Smooth muscle cell (in vitro differentiated cells): Measurements from ENCODE around the gene BTBD9. TPM values are rescaled to one million over a fixed set of nuclear protein-coding genes. Genes with fewer than 3 reads are reported as not detected.

Source experiments
- DNase-seq: peaks from one replicate; lab custom pipeline; 2025; ENCODE audit not compliant: unreplicated experiment; lab: John Stamatoyannopoulos, UW
- H2AFZ ChIP-seq: fragments of 200-600 bp; sonication (generic); 2 replicates; pipeline ENCODE4 v1.6.0; 2016; ENCODE audit warnings: antibody characterized with exemption, low read depth, mild to moderate bottlenecking
- H3F3A ChIP-seq: fragments of 200-600 bp; sonication (generic); 2 replicates; pipeline ENCODE4 v1.6.0; 2017; ENCODE audit warnings: antibody characterized with exemption, low read depth
- H3K27ac ChIP-seq: fragments of 200-600 bp; sonication (generic); 2 replicates; pipeline ENCODE4 v1.5.1; 2016; ENCODE audit warnings: low read depth, mild to moderate bottlenecking
- H3K27me3 ChIP-seq: fragments of 200-600 bp; sonication (generic); 2 replicates; pipeline ENCODE4 v1.6.1; 2016; ENCODE audit warnings: low read depth, mild to moderate bottlenecking
- H3K36me3 ChIP-seq: fragments of 200-600 bp; sonication (generic); 2 replicates; pipeline ENCODE4 v1.5.1; 2016; ENCODE audit warnings: low read depth
- H3K4me1 ChIP-seq: fragments of 200-600 bp; sonication (generic); 2 replicates; pipeline ENCODE4 v1.5.1; 2016; ENCODE audit warnings: low read depth
- H3K4me2 ChIP-seq: fragments of 200-600 bp; sonication (generic); 2 replicates; pipeline ENCODE4 v1.6.0; 2016; ENCODE audit warnings: mild to moderate bottlenecking
- H3K4me3 ChIP-seq: fragments of 200-600 bp; sonication (generic); 2 replicates; pipeline ENCODE4 v1.5.1; 2016; ENCODE audit warnings: mild to moderate bottlenecking
- H3K79me2 ChIP-seq: fragments of 200-600 bp; sonication (generic); 2 replicates; pipeline ENCODE4 v1.6.0; 2016; ENCODE audit warnings: low read depth, mild to moderate bottlenecking
- H3K9ac ChIP-seq: fragments of 200-600 bp; sonication (generic); 2 replicates; pipeline ENCODE4 v1.6.0; 2016; ENCODE audit warnings: low read depth
- H3K9me3 ChIP-seq: fragments of 200-600 bp; sonication (generic); replicated peaks from 2 replicates; pipeline ENCODE4 v1.5.1; 2016; ENCODE audit warnings: low read depth
- H4K20me1 ChIP-seq: fragments of 200-600 bp; sonication (generic); 2 replicates; pipeline ENCODE4 v1.6.0; 2016; ENCODE audit warnings: low read depth
- CTCF ChIP-seq: fragments of 200-600 bp; sonication (generic); IDR thresholded peaks from 2 replicates; pipeline ENCODE4 v1.5.1; 2017; ENCODE audit warnings: borderline replicate concordance, mild to moderate bottlenecking, antibody characterized with exemption; ENCODE audit not compliant: insufficient read depth, poor library complexity, severe bottlenecking
- WGBS: methylation state at CpG from one replicate; pipeline ENCODE4 v1.1.7; 2016; ENCODE audit warnings: low lambda C conversion rate; 5-methylcytosine and 5-hydroxymethylcytosine counted together
- polyA plus RNA-seq: library from polyadenylated mRNA; unstranded; fragments of >200 nt; fragmentation: Nextera tagmentation; extraction: Ambion mirVana; gene quantifications from 2 replicates; pipeline ENCODE4 v1.2.1, GENCODE V29; 2016
- total RNA-seq: library from RNA; depleted of rRNA; stranded (reverse); fragments of >200 nt; gene quantifications from 2 replicates; pipeline ENCODE4 v1.2.3, GENCODE V29; 2014

Gene BTBD9
- total and polyA plus RNA-seq, 2 experiments from 2014 or later: 5.6 to 12.5 TPM

GRCh38 chr6:38322138-38322537, 317.6 kb downstream of the BTBD9 start:
- Histone ChIP-seq H3K4me1 (no peaks in the 10 kb centered on the region), H3K4me3 (no peak overlapping the region), H3K79me2 (no peaks in the 10 kb centered on the region), H3K27me3 (no peaks in the 10 kb centered on the region), H3K36me3 (no peaks in the 10 kb centered on the region), H3K27ac (no peak overlapping the region), H4K20me1 (no peaks in the 10 kb centered on the region), H3F3A (no peaks in the 10 kb centered on the region), H3K9ac (no peak overlapping the region), H2AFZ (no peak overlapping the region), H3K9me3 (no peaks in the 10 kb centered on the region), H3K4me2 (no peak overlapping the region)
- 27% methylated on average over 2 of the region's 2 CpGs for WGBS
- no peak for DNase-seq
- TF ChIP-seq CTCF: no peak

- Histone ChIP-seq H3F3A (no peaks in the 10 kb centered on the region), H3K9ac (no peak overlapping the region), H3K9me3 (no peaks in the 10 kb centered on the region), H3K36me3 (no peaks in the 10 kb centered on the region), H3K4me3 (no peak overlapping the region), H3K4me1 (no peaks in the 10 kb centered on the region), H2AFZ (no peak overlapping the region), H3K4me2 (no peak overlapping the region), H3K27ac (no peak overlapping the region), H3K79me2 (no peaks in the 10 kb centered on the region), H3K27me3 (no peaks in the 10 kb centered on the region), H4K20me1 (no peaks in the 10 kb centered on the region)
- DNase-seq: no peak
- 91% methylated on average over 6 of the region's 6 CpGs for WGBS
- no peak for TF ChIP-seq CTCF
These were observed 318.9 kb downstream of the BTBD9 start for GRCh38 chr6:38320843-38321242.

- Histone ChIP-seq H3K27me3 (no peaks in the 10 kb centered on the region), H4K20me1 (no peaks in the 10 kb centered on the region), H3K4me3 (no peak overlapping the region), H2AFZ (no peak overlapping the region), H3K36me3 (no peaks in the 10 kb centered on the region), H3F3A (no peaks in the 10 kb centered on the region), H3K79me2 (no peaks in the 10 kb centered on the region), H3K9me3 (no peaks in the 10 kb centered on the region), H3K4me1 (no peaks in the 10 kb centered on the region), H3K9ac (no peak overlapping the region), H3K27ac (no peak overlapping the region), H3K4me2 (no peak overlapping the region)
- no peak for TF ChIP-seq CTCF
- DNase-seq: no peak
- WGBS: 72% methylated on average over 3 of the region's 3 CpGs
These were observed 319.4 kb downstream of the BTBD9 start for GRCh38 chr6:38320358-38320757.
